Measurements from ENCODE around the gene ISOC1.
A peak's percentile ranks its signal among the peaks of the same experiment; 100 is the strongest.

Gene ISOC1

GRCh38 chr5:129069292-129069691, 25.3 kb upstream of the ISOC1 start:
- Histone ChIP-seq H3K4me1 (ENCODE audit: control insufficient read depth, insufficient read depth, low read length) (peaks cover 3% of the 10 kb centered on the region), H3K9me3 (ENCODE audit: control insufficient read depth, low read length) (no peaks in the 10 kb centered on the region), H3K9ac (ENCODE audit: low read length) (no peak overlapping the region), H3K36me3 (ENCODE audit: control insufficient read depth, insufficient read depth, low read length, severe bottlenecking) (no peaks in the 10 kb centered on the region), H3K4me3 (ENCODE audit: low read length) (no peak overlapping the region), H3K27me3 (replicated peaks; ENCODE audit: control insufficient read depth, insufficient read depth, low read length) (no peaks in the 10 kb centered on the region)
- DNase-seq (ENCODE audit: low read depth), result no peak

- DNase-seq (ENCODE audit: low read depth), result no peak
- Histone ChIP-seq H3K9me3 (ENCODE audit: control insufficient read depth, low read length) (no peaks in the 10 kb centered on the region), H3K27me3 (replicated peaks; ENCODE audit: control insufficient read depth, insufficient read depth, low read length) (no peaks in the 10 kb centered on the region), H3K9ac (ENCODE audit: low read length) (no peak overlapping the region), H3K4me3 (ENCODE audit: low read length) (no peak overlapping the region), H3K36me3 (ENCODE audit: control insufficient read depth, insufficient read depth, low read length, severe bottlenecking) (no peaks in the 10 kb centered on the region), H3K4me1 (ENCODE audit: control insufficient read depth, insufficient read depth, low read length) (peaks cover 23% of the 10 kb centered on the region)
Observed at GRCh38 chr5:129073111-129073510, 21.4 kb upstream of the ISOC1 start.

GRCh38 chr5:129074903-129075302, 19.6 kb upstream of the ISOC1 start:
- no peak overlapping the region for H3K4me3 ChIP-seq (ENCODE audit: low read length)
- H3K9ac ChIP-seq (ENCODE audit: low read length), result no peak overlapping the region
- H3K36me3 ChIP-seq (ENCODE audit: control insufficient read depth, insufficient read depth, low read length, severe bottlenecking), result no peaks in the 10 kb centered on the region
- peaks cover 41% of the 10 kb centered on the region for H3K4me1 ChIP-seq (ENCODE audit: control insufficient read depth, insufficient read depth, low read length)
- H3K27me3 ChIP-seq (replicated peaks; ENCODE audit: control insufficient read depth, insufficient read depth, low read length), result no peaks in the 10 kb centered on the region
- no peak for DNase-seq (ENCODE audit: low read depth)
- no peaks in the 10 kb centered on the region for H3K9me3 ChIP-seq (ENCODE audit: control insufficient read depth, low read length)

- H3K4me1 ChIP-seq (ENCODE audit: control insufficient read depth, insufficient read depth, low read length), result peaks cover 46% of the 10 kb centered on the region
- no peak overlapping the region for H3K9ac ChIP-seq (ENCODE audit: low read length)
- no peaks in the 10 kb centered on the region for H3K36me3 ChIP-seq (ENCODE audit: control insufficient read depth, insufficient read depth, low read length, severe bottlenecking)
- no peaks in the 10 kb centered on the region for H3K27me3 ChIP-seq (replicated peaks; ENCODE audit: control insufficient read depth, insufficient read depth, low read length)
- H3K9me3 ChIP-seq (ENCODE audit: control insufficient read depth, low read length), result no peaks in the 10 kb centered on the region
- DNase-seq (ENCODE audit: low read depth), result peak; percentile 15
- no peak overlapping the region for H3K4me3 ChIP-seq (ENCODE audit: low read length)
Observed at GRCh38 chr5:129077433-129078075, 17.0 kb upstream of the ISOC1 start.

GRCh38 chr5:129078247-129078646, 16.3 kb upstream of the ISOC1 start:
- Histone ChIP-seq H3K9me3 (ENCODE audit: control insufficient read depth, low read length) (no peaks in the 10 kb centered on the region), H3K9ac (ENCODE audit: low read length) (no peak overlapping the region), H3K36me3 (ENCODE audit: control insufficient read depth, insufficient read depth, low read length, severe bottlenecking) (no peaks in the 10 kb centered on the region), H3K4me1 (ENCODE audit: control insufficient read depth, insufficient read depth, low read length) (peaks cover 51% of the 10 kb centered on the region), H3K4me3 (ENCODE audit: low read length) (no peak overlapping the region), H3K27me3 (replicated peaks; ENCODE audit: control insufficient read depth, insufficient read depth, low read length) (no peaks in the 10 kb centered on the region)
- DNase-seq (ENCODE audit: low read depth), result no peak

- H3K27me3 ChIP-seq (replicated peaks; ENCODE audit: control insufficient read depth, insufficient read depth, low read length), result no peaks in the 10 kb centered on the region
- H3K36me3 ChIP-seq (ENCODE audit: control insufficient read depth, insufficient read depth, low read length, severe bottlenecking), result no peaks in the 10 kb centered on the region
- no peaks in the 10 kb centered on the region for H3K9me3 ChIP-seq (ENCODE audit: control insufficient read depth, low read length)
- H3K4me3 ChIP-seq (ENCODE audit: low read length), result no peak overlapping the region
- H3K4me1 ChIP-seq (ENCODE audit: control insufficient read depth, insufficient read depth, low read length), result peaks cover 48% of the 10 kb centered on the region
- no peak for DNase-seq (ENCODE audit: low read depth)
- H3K9ac ChIP-seq (ENCODE audit: low read length), result no peak overlapping the region
Observed at GRCh38 chr5:129078660-129079059, 15.9 kb upstream of the ISOC1 start.

- no peak overlapping the region for H3K4me3 ChIP-seq (ENCODE audit: low read length)
- no peaks in the 10 kb centered on the region for H3K27me3 ChIP-seq (replicated peaks; ENCODE audit: control insufficient read depth, insufficient read depth, low read length)
- peaks cover 48% of the 10 kb centered on the region for H3K4me1 ChIP-seq (ENCODE audit: control insufficient read depth, insufficient read depth, low read length)
- no peaks in the 10 kb centered on the region for H3K9me3 ChIP-seq (ENCODE audit: control insufficient read depth, low read length)
- H3K9ac ChIP-seq (ENCODE audit: low read length), result peak overlapping the region; percentile 40
- H3K36me3 ChIP-seq (ENCODE audit: control insufficient read depth, insufficient read depth, low read length, severe bottlenecking), result no peaks in the 10 kb centered on the region
- no peak for DNase-seq (ENCODE audit: low read depth)
Observed at GRCh38 chr5:129079496-129079895, 15.1 kb upstream of the ISOC1 start.

GRCh38 chr5:129080766-129081165, 13.8 kb upstream of the ISOC1 start:
- Histone ChIP-seq H3K9ac (ENCODE audit: low read length) (no peak overlapping the region), H3K9me3 (ENCODE audit: control insufficient read depth, low read length) (no peaks in the 10 kb centered on the region), H3K36me3 (ENCODE audit: control insufficient read depth, insufficient read depth, low read length, severe bottlenecking) (no peaks in the 10 kb centered on the region), H3K27me3 (replicated peaks; ENCODE audit: control insufficient read depth, insufficient read depth, low read length) (no peaks in the 10 kb centered on the region), H3K4me3 (ENCODE audit: low read length) (no peak overlapping the region), H3K4me1 (ENCODE audit: control insufficient read depth, insufficient read depth, low read length) (peaks cover 36% of the 10 kb centered on the region)
- DNase-seq (ENCODE audit: low read depth), result no peak

- Histone ChIP-seq H3K36me3 (ENCODE audit: control insufficient read depth, insufficient read depth, low read length, severe bottlenecking) (no peaks in the 10 kb centered on the region), H3K9ac (ENCODE audit: low read length) (no peak overlapping the region), H3K9me3 (ENCODE audit: control insufficient read depth, low read length) (no peaks in the 10 kb centered on the region), H3K27me3 (replicated peaks; ENCODE audit: control insufficient read depth, insufficient read depth, low read length) (no peaks in the 10 kb centered on the region), H3K4me1 (ENCODE audit: control insufficient read depth, insufficient read depth, low read length) (peaks cover 34% of the 10 kb centered on the region), H3K4me3 (ENCODE audit: low read length) (no peak overlapping the region)
- no peak for DNase-seq (ENCODE audit: low read depth)
Observed at GRCh38 chr5:129082225-129083136, 12.1 kb upstream of the ISOC1 start.

- peak; percentile 77 for DNase-seq (ENCODE audit: low read depth)
- Histone ChIP-seq H3K9me3 (ENCODE audit: control insufficient read depth, low read length) (no peaks in the 10 kb centered on the region), H3K4me1 (ENCODE audit: control insufficient read depth, insufficient read depth, low read length) (peaks cover 32% of the 10 kb centered on the region)
Observed at GRCh38 chr5:129094924-129095899, 663 bp downstream of the ISOC1 start.

More at GRCh38 chr5:129094924-129095899, 663 bp downstream of the ISOC1 start:
- H3K9ac ChIP-seq (ENCODE audit: low read length), result peak overlapping the region; percentile 96
- H3K27me3 ChIP-seq (replicated peaks; ENCODE audit: control insufficient read depth, insufficient read depth, low read length), result no peaks in the 10 kb centered on the region
- peak overlapping the region; percentile 97 for H3K4me3 ChIP-seq (ENCODE audit: low read length)
- no peaks in the 10 kb centered on the region for H3K36me3 ChIP-seq (ENCODE audit: control insufficient read depth, insufficient read depth, low read length, severe bottlenecking)

Measured in adipocyte (in vitro differentiated cells).